Endothelial cell of umbilical vein (primary cell): Measurements from ENCODE around the gene PRICKLE4. TPM values are rescaled to one million over a fixed set of nuclear protein-coding genes. Genes with fewer than 3 reads are reported as not detected.
"Not testable (repeated sequence)": the region's sequence is repeated elsewhere in the genome, so short reads cannot be mapped to it uniquely, and the experiment has no call there.

Experiments
- BruUV-seq: library from RNA; stranded (reverse); fragments of 400-500 nt; replicated peaks from 2 replicates; lab custom pipeline; 2021; lab: Mats Ljungman, UMichigan
- CTCF ChIA-PET: fragments of 300-600, 350-600 bp; sonication (Branson Sonifier 250); formaldehyde crosslinking; loops from one replicate; lab custom pipeline; 2021; ENCODE audit warnings: antibody characterized with exemption, inconsistent platforms; lab: Charles Lee
- POLR2A ChIA-PET: fragments of 300-600, 350-600 bp; sonication (Branson Sonifier 250); formaldehyde crosslinking; loops from one replicate; lab custom pipeline; 2021; ENCODE audit warnings: antibody characterized with exemption, inconsistent platforms; lab: Charles Lee
- DNase-seq: peaks from one replicate; pipeline ENCODE4 v3.0.0-alpha.2; 2011; ENCODE audit warnings: low read depth, low spot score
- FAIRE-seq: peaks from 2 replicates; lab custom pipeline; 2011; peaks lifted over from hg19 to GRCh38; lab: Jason Lieb, UNC
- H2AFZ ChIP-seq: 2 replicates; pipeline ENCODE4 v1.6.0; 2012; ENCODE audit warnings: low read depth, low read length, control low read depth, inconsistent platforms
- H3K27ac ChIP-seq: 2 replicates; pipeline ENCODE4 v1.5.1; 2011; ENCODE audit warnings: low read depth, mild to moderate bottlenecking, control low read depth, low read length, moderate library complexity; ENCODE audit not compliant: insufficient read depth
- H3K27me3 ChIP-seq, 2 experiments: 2 replicates each; pipeline versions ENCODE4 v1.6.0 to v1.6.1; 2011; ENCODE audit warnings: low read length in 2 of 2, mixed read lengths in 1 of 2; ENCODE audit not compliant: control insufficient read depth in 2 of 2, insufficient read depth in 2 of 2
- H3K36me3 ChIP-seq, 2 experiments: 2 replicates in 1 of 2; 3 replicates in 1 of 2; pipeline ENCODE4 v1.5.1; 2011; ENCODE audit warnings: low read length in 2 of 2, mild to moderate bottlenecking in 1 of 2, moderate library complexity in 1 of 2; ENCODE audit not compliant: control insufficient read depth in 2 of 2, insufficient read depth in 2 of 2; ENCODE audit errors: extremely low read depth in 1 of 2
- H3K4me1 ChIP-seq: 3 replicates; pipeline ENCODE4 v1.5.1; 2011; ENCODE audit warnings: mild to moderate bottlenecking, low read length; ENCODE audit not compliant: control insufficient read depth, insufficient read depth; ENCODE audit errors: extremely low read depth
- H3K4me2 ChIP-seq: 2 replicates; pipeline ENCODE4 v1.6.1; 2011; ENCODE audit warnings: low read length, control low read depth, mixed read lengths; ENCODE audit not compliant: insufficient read depth
- H3K4me3 ChIP-seq, 3 experiments: fragments of 200-600 bp in 1 of 3; sonication (generic), shearing (Covaris generic) in 1 of 3; replicated peaks in 1 of 3; 2 replicates each; pipeline ENCODE4 v1.5.1; 2011 to 2016; ENCODE audit warnings: control low read depth in 3 of 3, low read length in 3 of 3, mild to moderate bottlenecking in 2 of 3, inconsistent platforms in 1 of 3, low read depth in 1 of 3, moderate library complexity in 1 of 3; ENCODE audit not compliant: insufficient read depth in 1 of 3
- H3K79me2 ChIP-seq: 2 replicates; pipeline ENCODE4 v1.6.0; 2012; ENCODE audit warnings: low read length, inconsistent platforms; ENCODE audit not compliant: control insufficient read depth, insufficient read depth
- H3K9ac ChIP-seq: replicated peaks from 2 replicates; pipeline ENCODE3; 2011; ENCODE audit warnings: low read length, control low read depth; ENCODE audit not compliant: insufficient read depth; ENCODE audit errors: extremely low read depth
- H3K9me1 ChIP-seq: replicated peaks from 3 replicates; pipeline ENCODE4 v1.6.0; 2011; ENCODE audit warnings: mild to moderate bottlenecking, low read length; ENCODE audit not compliant: control insufficient read depth, insufficient read depth; ENCODE audit errors: extremely low read depth
- H3K9me3 ChIP-seq: replicated peaks from 2 replicates; pipeline ENCODE4 v1.5.1; 2012; ENCODE audit warnings: low read length, inconsistent platforms; ENCODE audit not compliant: control insufficient read depth, insufficient read depth
- H4K20me1 ChIP-seq: replicated peaks from 2 replicates; pipeline ENCODE3; 2011; ENCODE audit warnings: mild to moderate bottlenecking, low read length; ENCODE audit not compliant: control insufficient read depth, insufficient read depth; ENCODE audit errors: extremely low read depth
- CTCF ChIP-seq, 2 donors: IDR thresholded peaks; 1 replicate in 1 of 2; 2 replicates in 1 of 2; pipeline ENCODE4 v1.5.1; 2011; ENCODE audit warnings: low read length in 2 of 2, mild to moderate bottlenecking in 2 of 2, moderate library complexity in 2 of 2, control low read depth in 1 of 2, inconsistent platforms in 1 of 2, low read depth in 1 of 2; ENCODE audit not compliant: insufficient read depth in 1 of 2; ENCODE audit errors: extremely low read depth in 1 of 2
- FOS ChIP-seq: IDR thresholded peaks from 2 replicates; pipeline ENCODE4 v1.6.1; 2011; ENCODE audit warnings: mild to moderate bottlenecking, low read length, moderate library complexity, borderline replicate concordance; ENCODE audit not compliant: insufficient read depth
- JUN ChIP-seq: IDR thresholded peaks from 2 replicates; pipeline ENCODE4 v1.6.1; 2011; ENCODE audit warnings: borderline replicate concordance, low read depth; ENCODE audit not compliant: insufficient read length, insufficient read depth
- MAX ChIP-seq: IDR thresholded peaks from 2 replicates; pipeline ENCODE4 v1.6.1; 2011; ENCODE audit not compliant: insufficient read depth, insufficient read length
- dilution Hi-C: fragments of 300-500 bp; cut with MboI; formaldehyde crosslinking; loops from one replicate; pipeline ENCODE4 v1.15.0; 2019; ENCODE audit warnings: low sequenced_read_pairs; ENCODE audit not compliant: extremely low pct_ligation_motif_present
- intact Hi-C: fragments of 100-400 bp; cut with micrococcal nuclease; formaldehyde crosslinking; loops from one replicate; pipeline ENCODE4 v1.10.0; 2022
- polyA plus RNA-seq, 4 experiments: library from polyadenylated mRNA; depleted of rRNA in 3 of 4; stranded (reverse) in 3 of 4; unstranded in 1 of 4; fragments of >200 nt; gene quantifications; 2 replicates each; pipeline versions ENCODE4 v1.2.1 to v1.2.3, GENCODE V29; 2011 to 2012; ENCODE audit warnings: missing spikeins in 1 of 4
- total RNA-seq: library from RNA; stranded (reverse); gene quantifications from 2 replicates; pipeline ENCODE4 v1.2.3, GENCODE V29; 2021

Gene PRICKLE4
- total and polyA plus RNA-seq, 2 donors (not counting 3 experiments of a cell fraction or from before 2014, with no cell fraction given), result 1.0 to 3.3 TPM

- Histone ChIP-seq H3K9me1 (no peaks in the 10 kb centered on the region), H3K36me3 (no peaks in the 10 kb centered on the region), H2AFZ (no peak overlapping the region), H3K9ac (no peak overlapping the region), H3K9me3 (no peaks in the 10 kb centered on the region), H4K20me1 (no peaks in the 10 kb centered on the region), H3K4me2 (no peak overlapping the region), H3K79me2 (no peaks in the 10 kb centered on the region), H3K4me3 (no peak overlapping the region), H3K27ac (no peak overlapping the region), H3K4me1 (peaks cover 6% of the 10 kb centered on the region), H3K27me3 (no peaks in the 10 kb centered on the region)
- no peak for TF ChIP-seq CTCF (IDR thresholded peaks at IDR 0.05; ENCODE audit: extremely low read depth in 1 of 2, insufficient read depth in 1 of 2, low read depth in 1 of 2, low read length in 2 of 2)
- peak; percentile 5 for TF ChIP-seq JUN
- TF ChIP-seq MAX, result peak; percentile 15
- no peak for TF ChIP-seq FOS
- FAIRE-seq (no peak), DNase-seq (peak; percentile 91)
- POLR2A ChIA-PET, result interaction anchor here (0.5 kb wide), 1 partner anchor 18 kb away, joined by 5 read pairs; no protein-coding TSS in a partner anchor
- CTCF ChIA-PET, result interaction anchor here (0.6 to 1.4 kb wide), 3 partner anchors 13 to 29 kb away, joined by 3 to 6 read pairs (median 3); no protein-coding TSS in a partner anchor
- intact Hi-C loops, result no loop called here
- BruUV-seq, result no TSS peak
- dilution Hi-C loops, result no loop called here
Measured at GRCh38 chr6:41763470-41763869, 17.1 kb upstream of the PRICKLE4 start.

GRCh38 chr6:41766043-41766664, 14.4 kb upstream of the PRICKLE4 start:
- H3K9me1 ChIP-seq, H3K4me2 ChIP-seq, BruUV-seq, dilution Hi-C loops, H3K9ac ChIP-seq, DNase-seq, H3K9me3 ChIP-seq, H3K27me3 ChIP-seq, H3K4me1 ChIP-seq, H2AFZ ChIP-seq, intact Hi-C loops, FAIRE-seq, POLR2A ChIA-PET, H3K36me3 ChIP-seq, H4K20me1 ChIP-seq, H3K4me3 ChIP-seq, H3K79me2 ChIP-seq, H3K27ac ChIP-seq: not testable (repeated sequence)
- CTCF ChIA-PET, result interaction anchor here (0.6 to 0.8 kb wide), 3 partner anchors 10 to 60 kb away, joined by 3 read pairs; no protein-coding TSS in a partner anchor
